HG02885 (cell line): Measurements from ENCODE around the gene SLC15A1.

Experiments
- ATAC-seq: cut with Tn5 transposase; IDR thresholded peaks from one replicate; pipeline ENCODE4 v1.9.1; 2021; ENCODE audit warnings: mild to moderate bottlenecking; ENCODE audit not compliant: unreplicated experiment, poor library complexity

Gene SLC15A1, protein sequence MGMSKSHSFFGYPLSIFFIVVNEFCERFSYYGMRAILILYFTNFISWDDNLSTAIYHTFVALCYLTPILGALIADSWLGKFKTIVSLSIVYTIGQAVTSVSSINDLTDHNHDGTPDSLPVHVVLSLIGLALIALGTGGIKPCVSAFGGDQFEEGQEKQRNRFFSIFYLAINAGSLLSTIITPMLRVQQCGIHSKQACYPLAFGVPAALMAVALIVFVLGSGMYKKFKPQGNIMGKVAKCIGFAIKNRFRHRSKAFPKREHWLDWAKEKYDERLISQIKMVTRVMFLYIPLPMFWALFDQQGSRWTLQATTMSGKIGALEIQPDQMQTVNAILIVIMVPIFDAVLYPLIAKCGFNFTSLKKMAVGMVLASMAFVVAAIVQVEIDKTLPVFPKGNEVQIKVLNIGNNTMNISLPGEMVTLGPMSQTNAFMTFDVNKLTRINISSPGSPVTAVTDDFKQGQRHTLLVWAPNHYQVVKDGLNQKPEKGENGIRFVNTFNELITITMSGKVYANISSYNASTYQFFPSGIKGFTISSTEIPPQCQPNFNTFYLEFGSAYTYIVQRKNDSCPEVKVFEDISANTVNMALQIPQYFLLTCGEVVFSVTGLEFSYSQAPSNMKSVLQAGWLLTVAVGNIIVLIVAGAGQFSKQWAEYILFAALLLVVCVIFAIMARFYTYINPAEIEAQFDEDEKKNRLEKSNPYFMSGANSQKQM

DNA sequence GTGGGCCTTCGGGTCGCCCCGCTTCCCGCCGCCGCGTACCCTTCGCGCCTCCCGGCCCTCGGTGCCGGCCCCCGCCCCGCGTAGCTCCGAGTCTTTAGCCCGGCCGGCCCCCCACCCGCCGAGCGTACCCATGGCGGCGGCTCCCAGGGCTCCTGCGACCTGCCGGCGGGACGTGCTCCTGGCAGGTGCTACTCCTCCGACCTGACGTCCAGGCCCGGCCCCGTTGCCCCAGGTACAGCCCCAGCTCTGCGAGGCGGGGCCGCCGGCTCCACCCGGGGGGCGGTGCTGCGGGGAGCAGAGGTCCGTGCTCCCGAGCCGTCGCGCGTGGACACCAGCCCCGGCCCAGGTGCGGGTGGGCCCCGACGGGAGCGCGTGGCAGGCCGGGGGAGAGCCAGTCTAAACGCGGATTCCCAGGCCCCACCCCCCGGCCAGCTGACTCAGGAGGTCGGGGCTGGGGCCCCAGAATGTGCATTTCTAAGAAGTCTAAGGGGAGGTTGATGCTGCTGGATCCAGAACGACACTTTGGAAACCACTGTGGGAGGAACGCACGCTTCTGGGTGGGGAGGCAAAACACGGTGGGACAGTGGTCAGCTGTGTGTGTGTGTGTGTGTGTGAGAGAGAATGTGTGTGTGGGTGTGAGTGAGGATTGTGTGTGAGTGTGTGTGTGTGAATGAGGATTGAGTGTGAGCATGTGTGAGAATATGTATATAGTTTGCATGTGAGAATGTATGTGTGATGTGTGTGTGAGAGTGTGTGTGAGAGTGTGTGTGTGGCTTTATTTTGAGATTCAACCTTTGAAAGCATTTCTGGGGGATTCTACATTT is at the start of gene SLC15A1:
Gene SLC15A1 (minus strand): TSS at position 206 of the 824 bp plus-strand sequence. CDS start 74 bp downstream, at position 132.
- ATAC-seq: no peak

DNA sequence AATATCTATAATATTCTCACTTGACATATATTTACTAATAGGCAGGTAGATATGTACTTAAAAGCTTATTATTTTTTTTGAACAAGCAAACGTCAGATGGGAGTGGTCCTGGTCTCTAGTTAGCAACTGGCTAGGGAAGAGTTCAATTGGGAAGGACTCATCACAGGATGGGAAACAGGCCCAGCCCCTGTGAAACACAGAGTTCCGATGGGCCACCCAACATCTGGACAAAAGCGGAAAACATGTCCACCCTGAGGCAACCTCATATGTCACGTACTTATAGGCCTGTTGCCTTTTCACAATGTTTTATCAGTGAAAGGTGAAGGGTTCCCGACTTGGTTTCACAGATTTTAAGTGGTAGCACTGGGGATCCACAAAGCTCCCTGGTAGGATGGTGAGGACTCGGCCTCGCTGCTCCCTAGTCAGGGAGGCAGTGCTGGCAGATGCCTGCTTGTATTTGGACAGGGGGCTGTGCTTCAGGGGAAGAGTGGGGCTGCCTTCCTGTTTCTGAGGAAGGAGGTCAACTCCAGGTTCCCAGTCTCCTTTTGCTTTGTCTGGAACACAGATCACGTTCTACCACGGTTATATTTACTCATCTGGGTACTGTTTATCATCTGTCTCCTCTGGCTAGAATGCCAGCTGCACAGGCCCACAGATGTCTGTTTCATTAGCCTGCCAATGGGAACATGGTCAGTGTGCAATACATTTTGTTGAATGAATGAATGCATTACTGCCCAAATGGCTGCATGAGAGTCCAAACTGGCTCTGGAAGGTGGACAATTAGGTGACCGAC is 49.4 kb upstream of the SLC15A1 start:
- ATAC-seq: no peak

DNA sequence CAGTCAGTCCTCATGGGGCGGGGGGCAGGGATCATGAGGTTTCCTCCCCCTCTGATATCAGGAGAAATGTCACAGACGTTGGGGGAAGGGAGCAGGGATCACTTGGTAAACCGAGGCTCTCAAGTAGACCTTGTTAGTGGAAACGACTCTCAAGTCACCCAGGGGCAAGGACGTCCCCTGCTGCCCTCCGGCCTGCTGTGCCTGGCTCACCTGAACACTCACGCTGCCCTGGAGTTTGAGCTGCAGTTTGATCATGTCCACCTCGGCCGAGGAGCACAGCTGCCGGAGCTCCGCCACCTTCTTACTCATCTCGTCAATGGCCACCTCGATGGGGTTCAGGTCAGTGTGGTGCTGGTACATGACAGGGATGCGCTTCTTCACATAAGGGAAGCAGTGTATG is 47.6 kb upstream of the SLC15A1 start:
- no peak for ATAC-seq

DNA sequence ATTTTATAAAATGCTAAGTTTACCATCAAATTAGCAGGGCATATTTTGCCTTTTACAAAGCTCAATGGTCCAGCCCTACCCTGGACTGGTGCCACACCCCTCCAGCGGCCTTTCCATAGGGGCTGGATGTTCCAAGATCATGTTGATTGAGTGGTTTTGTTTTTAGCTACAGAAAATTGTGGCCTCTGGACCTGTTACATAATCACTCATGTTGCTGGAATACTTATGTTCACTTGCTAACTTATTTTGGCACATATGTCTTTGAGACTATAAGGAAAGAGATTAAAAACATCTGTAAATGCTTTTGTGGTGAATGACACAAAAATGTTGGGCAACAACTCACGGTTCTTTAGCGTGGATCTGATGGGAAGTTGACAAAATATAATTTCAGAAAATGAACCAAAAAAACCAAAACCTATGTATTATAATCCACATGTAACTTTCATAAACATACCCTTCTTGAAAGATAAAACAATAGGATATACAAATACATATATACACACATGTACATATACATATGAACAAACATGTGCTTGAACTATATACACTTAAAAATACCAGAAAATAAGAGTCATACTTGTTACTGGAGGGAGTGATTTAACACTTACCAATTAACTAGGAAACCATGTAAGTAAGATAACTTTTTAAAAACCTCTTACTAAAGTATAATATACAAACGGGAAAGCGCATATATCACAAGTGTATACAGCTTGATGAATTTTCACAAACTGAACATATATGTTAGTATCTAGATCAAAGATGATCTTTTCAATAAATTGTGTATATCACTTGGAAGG is 46.6 kb upstream of the SLC15A1 start:
- no peak for ATAC-seq

DNA sequence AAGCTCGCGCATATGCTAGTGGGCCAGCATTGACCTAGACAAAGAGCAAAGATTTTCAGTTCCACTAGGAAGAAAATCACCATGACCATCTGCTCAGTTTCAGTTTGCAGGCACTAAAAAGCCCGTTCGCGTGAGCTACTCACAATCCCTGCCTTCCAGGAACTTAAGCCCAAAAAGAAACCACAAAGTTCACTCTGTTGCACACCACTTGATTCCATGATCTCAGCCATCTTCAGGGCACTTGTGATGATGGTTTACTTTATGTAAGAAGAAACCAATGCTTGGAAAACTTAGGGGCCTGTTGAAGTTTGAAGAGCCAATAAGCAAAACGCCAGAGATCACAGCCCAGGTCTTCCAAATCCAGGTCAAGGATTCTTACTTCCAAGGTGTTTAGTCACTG is 45.0 kb upstream of the SLC15A1 start:
- ATAC-seq: no peak

DNA sequence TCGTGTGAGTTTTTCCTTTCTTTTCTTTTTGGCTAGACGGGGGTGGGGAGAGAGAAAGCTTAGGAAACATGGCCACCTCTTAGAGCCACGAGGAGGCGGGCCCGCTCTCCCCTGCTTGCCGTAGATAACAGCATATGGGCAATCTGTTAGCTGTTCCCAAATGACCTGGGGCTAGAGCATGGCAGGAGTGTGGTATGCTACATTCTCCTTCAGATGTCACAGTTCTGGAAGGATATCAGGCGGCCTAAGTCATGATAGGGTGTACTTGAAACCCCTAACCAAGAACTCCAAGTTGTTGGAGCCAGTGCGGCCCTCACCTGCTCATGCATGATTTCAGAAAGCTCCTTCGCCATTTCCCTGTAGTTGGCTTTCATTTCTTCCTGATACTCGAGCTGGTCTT is 44.3 kb upstream of the SLC15A1 start:
- ATAC-seq: no peak

DNA sequence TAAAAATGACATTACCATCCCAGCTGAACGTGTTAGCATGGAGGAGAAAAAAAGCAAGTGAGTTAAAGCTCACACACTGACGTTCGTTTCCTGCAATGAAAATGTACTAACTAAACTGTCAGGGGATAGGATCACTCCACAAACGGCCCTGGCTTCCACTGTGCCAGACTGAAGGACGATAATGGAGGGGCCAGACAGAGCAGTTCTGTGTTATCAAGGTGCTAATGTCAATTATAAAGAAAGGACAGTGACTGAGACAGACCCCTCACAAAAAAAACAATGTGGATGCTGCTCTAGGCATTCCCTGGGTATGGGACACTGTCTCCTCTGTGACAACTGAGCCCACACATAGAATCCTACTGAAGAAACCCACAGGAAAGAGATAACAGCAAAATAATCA is 43.7 kb upstream of the SLC15A1 start:
- no peak for ATAC-seq

DNA sequence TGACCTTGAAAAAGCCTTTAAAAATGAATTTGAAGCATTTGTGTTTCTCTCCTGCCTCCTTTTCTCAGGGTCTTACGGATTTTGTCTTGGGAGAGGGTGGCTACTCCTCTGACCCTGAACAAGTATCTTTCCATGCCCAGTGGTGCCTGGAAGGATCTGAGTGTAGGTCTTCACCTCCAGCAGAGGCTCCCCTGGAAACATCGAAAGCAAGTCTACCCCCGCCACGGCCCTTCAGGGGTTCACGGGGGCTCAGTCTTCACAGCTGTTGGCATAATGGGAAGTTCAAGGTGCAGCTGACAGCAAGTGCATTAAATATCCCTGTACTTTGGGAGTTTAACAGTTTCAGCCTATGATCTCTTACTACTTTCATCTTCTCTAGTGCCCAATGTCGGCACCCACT is 42.7 kb upstream of the SLC15A1 start:
- ATAC-seq: no peak

DNA sequence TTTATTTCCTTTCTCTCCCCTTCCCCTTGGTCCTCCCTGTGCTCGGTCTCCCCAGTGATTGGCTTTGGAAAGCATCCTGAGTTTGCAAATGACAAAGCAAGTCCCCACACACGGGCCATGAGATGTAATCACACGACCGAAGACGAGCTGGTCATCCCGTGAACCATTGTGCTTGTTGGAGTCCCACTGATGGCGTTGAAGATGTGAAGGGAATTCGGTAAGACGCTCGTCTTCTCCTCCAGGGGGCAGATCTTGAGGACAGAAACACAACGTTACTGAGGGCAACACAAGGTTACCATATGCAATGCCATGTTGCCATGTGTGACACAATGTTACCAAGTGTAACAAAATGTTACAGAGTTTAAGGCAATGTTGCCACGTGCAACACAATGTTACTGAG is 42.0 kb upstream of the SLC15A1 start:
- no peak for ATAC-seq

DNA sequence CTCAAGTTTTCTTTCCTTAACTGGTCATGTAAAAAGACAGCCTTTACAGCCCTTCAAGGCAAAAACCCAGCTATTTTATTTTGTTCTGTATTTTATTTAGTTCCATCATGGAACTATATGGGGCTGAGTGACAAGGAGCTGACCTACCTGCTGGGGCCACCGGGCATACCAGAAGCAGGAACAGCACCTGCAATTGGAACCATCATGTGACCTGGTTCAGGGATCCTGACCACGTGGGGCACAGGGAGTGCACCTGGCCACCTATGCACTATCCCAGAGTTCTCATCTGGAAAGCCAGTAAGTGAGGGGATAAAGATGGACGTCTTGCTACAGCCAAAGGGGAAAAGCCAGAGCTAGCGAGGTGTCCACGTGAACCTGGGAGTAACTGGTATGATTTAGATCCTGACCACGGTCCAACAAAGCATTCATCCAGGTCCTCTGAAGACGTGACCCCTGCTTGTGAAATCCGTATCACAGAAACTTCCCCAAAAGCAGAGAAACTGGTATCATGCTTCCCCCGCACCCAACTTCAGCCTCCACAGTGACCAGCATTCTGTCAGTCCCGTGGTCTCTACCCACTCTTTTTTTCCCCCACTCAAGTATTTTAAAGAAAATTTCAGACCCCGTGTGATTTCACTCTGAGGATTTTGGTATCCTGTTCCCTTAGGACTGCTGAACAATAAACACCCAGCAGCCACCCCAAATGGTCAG is 40.5 kb upstream of the SLC15A1 start:
- ATAC-seq: no peak

DNA sequence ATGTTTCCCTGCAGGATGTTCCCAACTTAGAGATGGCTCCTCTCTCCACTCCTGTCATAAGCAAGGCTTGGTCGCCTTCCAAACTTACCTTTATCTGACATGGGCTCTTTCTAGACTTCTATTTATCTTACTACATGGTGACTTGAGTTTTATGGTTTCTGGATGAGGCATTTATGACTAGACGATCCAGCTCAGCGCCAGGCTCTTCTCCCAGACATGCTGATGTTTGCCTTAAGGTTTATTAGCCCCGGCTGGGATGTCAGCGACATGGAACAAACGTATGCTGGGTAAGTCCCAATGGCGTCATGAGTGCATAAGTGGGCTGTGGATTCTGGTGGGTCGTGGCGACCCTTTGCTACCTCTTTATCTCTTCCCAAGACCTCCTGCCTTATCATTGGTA is 39.8 kb upstream of the SLC15A1 start:
- no peak for ATAC-seq

DNA sequence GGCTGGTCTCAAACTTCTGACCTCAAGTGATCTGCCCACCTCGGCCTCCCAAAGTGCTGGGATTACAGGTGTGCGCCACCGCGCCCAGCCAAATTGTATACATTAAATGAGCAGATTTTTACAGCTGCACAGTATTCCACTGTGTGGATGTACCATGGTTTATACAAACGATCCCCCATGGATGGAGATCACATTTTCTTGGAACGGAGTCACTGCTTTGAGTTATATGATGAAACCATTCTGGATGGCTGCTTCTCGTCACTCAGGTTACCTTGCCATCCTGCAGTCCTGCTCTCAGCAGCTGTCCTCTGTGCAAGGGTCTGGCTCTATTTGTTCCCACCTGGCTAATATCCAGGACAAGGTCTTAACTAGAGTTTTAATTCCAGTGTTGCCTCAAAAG is 39.1 kb upstream of the SLC15A1 start:
- no peak for ATAC-seq

DNA sequence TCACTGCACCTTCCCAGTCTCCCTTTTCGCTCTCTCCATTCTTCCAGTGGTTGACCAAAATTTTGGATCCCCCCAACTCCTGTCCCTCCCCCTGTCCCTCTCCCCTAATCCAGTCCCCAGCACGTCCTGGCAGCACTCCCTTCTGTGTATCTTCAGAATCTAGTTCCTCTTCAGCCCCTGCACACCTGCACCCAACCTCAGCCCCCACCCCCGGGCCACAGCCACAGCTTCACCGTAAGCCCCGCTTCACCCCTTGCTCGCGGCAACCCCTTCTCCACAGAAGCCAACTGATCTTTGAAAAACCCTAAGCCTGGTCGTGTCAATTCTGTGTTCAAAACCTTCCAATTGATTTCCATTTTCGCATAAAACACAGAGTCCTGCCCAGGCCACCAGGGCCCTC is 35.5 kb upstream of the SLC15A1 start:
- no peak for ATAC-seq

DNA sequence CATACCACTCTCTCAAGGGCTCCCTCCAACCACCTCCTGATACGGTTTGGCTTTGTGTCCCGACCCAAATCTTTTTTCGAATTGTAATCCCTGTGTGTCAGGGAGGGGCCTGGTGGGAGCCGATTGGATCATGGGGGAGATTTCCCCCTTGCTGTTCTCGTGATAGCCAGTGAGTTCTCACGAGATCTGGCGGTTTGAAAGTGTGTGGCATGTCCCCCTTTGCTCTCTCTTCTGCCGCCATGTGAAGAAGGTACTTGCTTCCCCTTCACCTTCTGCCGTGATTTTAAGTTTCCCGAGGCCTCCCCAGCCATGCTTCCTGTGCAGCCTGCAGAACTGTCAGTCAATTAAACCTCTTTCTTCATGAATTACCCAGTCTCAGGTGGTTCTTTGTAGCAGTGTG is 34.7 kb upstream of the SLC15A1 start:
- ATAC-seq: no peak

DNA sequence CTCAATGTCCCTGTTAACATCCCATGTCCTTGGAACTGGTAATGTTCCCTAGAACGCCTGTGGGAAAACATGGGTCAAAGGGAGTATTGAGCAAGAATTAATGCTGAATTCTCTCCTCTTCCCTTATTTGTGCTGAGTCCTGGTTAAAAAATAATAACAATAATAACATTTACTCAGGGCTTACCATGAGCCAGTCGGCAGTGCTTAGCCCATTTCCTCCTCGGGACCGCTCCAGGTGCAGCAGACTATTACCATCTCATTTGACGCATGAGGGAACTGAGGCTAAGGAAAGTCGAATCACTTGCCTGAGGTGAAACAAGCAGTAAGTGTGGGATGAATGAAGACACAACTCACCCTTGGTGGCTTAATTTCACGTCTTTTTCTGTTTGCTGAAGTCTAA is 33.6 kb upstream of the SLC15A1 start:
- no peak for ATAC-seq

DNA sequence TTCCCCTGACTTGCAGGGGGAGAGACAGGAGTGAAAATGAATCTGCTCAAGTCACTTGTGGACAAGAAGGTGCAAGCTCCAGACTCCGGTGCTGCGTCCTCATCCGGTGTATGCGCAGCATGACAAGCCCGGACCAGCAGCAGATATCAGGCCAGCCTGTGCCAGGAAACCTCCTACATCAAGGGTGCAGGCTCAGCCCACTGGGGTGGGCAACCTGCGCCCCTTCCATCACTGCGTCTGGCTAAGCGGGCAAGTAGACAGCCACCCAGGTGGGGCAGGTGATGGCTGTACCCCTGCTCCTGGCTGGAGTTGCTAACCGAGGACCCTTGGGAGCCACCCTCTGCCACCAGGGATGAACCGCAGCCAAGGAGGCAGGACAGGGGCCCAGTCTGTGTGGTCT is 32.9 kb upstream of the SLC15A1 start:
- no peak for ATAC-seq

DNA sequence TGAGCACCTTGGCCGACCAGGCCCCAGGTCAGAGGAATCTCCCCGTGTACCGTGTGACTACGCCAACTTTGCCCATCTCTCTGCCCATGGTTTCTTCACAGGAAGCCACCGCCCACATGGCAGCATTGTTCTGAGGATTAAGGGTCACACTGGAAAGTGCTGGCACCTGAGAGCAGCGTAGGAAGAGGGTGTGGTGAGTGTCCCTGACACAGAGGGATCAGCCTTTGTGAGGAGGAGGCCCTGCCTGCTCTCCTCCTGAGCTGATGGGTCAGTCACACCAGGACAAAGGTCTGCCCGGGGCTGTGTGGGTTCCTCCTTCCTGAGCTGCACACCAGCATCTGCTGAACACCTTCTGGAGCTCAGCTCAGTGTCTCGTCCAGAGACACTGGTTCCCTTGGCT is 32.2 kb upstream of the SLC15A1 start:
- no peak for ATAC-seq

DNA sequence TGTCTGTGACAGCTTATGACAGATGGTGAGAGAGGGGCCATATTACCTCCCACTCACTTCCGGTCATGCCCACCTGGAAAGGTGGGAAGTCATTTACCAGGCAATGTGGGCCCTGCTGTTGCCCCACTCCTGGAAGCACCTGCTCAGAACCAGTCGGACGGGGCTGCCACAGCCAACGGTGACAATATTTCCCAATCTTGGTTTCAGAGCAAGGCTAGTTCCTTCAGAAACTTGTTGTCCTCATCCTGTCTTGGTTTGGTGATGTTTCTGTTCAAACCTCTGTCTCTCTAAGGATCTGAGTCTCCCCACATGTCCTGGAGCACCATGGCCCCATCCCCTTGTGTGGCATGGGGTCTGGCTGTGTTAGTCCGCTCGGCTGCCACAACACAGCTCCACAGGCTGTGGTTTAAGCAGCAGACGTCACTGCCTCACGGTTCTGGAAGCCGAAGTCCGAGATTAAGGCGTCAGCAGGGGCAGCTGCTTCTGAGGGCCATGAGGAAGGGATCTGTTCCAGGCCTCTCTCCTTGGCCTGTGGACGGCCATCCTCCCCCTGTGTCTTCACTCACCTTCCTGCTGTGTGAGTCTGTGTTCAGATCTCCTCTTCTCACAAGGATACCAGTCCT is 31.5 kb upstream of the SLC15A1 start:
- no peak for ATAC-seq
